HG03064 (cell line): Measurements from ENCODE around the gene PTCD1.
"Not testable (repeated sequence)": the region's sequence is repeated elsewhere in the genome, so short reads cannot be mapped to it uniquely, and the experiment has no call there.

Source experiments
- ATAC-seq: cut with Tn5 transposase; IDR thresholded peaks from one replicate; pipeline ENCODE4 v1.9.1; 2021; ENCODE audit warnings: low read depth; ENCODE audit not compliant: unreplicated experiment

PTCD1 gene

DNA sequence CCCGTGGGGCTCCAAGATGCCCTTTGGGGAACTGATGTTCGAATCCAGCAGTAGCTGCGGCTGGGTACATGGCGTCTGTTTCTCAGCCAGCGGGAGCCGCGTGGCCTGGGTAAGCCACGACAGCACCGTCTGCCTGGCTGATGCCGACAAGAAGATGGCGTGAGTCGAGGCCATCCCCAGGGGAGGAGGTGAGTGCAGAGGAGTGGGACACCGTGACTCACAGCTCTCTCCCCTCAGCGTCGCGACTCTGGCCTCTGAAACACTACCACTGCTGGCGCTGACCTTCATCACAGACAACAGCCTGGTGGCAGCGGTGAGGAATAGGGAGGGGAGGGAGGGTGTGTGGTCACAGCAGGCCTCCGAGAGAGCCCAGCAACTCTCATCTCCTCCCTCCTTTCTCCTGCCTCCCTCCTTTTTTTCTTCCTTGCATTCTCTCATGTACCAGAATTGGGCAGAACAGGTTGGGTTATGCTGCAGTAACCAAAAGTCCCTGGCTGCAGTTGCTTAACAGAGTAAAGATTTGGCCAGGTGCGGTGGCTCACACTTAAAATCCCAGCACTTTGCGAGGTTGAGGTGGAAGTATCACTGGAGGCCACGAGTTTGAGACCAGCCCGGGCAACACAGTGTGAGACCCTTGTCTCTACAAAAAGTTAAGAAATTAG is 47.5 kb downstream of the PTCD1 start:
- ATAC-seq, result no peak

DNA sequence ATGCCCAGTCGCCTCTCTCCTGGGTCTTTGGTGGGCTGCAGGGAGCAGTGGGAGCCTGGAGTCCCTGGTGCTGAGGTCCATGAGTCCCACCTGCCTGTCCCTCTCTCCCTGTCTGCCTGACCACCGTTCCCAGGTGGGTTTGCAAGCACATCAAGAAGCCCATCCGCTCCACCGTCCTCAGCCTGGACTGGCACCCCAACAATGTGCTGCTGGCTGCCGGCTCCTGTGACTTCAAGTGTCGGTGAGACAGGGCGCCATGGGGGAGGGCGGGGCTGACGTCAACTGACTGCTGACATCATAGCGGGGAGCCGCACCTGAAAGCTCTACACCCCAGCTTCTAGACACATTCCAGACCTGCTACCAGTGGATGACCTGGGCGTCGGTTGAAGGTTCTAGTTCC is 48.8 kb downstream of the PTCD1 start:
- ATAC-seq, result no peak

DNA sequence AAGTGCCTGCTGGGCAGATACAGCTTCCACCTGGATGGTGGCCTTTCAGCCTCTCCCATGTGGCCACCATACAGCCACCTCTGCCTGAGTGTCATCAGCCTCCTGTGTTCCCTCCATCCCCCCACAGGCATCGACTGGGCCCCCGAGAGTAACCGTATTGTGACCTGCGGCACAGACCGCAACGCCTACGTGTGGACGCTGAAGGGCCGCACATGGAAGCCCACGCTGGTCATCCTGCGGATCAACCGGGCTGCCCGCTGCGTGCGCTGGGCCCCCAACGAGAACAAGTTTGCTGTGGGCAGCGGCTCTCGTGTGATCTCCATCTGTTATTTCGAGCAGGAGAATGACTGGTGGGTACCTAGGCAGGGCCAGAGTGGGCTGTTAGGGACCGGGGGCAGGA is 50.7 kb downstream of the PTCD1 start:
- no peak for ATAC-seq

DNA sequence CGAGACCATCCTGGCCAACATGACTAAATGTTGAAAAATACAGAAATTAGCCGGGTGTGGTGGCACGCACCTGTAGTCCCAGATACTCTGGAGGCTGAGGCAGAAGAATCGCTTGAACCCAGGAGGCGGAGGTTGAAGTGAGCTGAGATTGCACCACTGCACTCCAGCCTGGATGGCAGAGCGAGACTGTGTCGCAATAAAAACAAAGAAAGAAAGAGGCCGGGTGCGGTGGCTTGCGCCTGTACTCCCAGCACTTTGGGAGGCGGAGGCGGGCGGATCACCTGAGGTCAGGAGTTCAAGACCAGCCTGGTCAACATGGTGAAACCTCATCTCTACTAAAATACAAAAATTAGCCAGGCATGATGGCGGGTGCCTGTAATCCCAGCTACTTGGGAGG is 51.4 kb downstream of the PTCD1 start:
- not testable (repeated sequence) for ATAC-seq

DNA sequence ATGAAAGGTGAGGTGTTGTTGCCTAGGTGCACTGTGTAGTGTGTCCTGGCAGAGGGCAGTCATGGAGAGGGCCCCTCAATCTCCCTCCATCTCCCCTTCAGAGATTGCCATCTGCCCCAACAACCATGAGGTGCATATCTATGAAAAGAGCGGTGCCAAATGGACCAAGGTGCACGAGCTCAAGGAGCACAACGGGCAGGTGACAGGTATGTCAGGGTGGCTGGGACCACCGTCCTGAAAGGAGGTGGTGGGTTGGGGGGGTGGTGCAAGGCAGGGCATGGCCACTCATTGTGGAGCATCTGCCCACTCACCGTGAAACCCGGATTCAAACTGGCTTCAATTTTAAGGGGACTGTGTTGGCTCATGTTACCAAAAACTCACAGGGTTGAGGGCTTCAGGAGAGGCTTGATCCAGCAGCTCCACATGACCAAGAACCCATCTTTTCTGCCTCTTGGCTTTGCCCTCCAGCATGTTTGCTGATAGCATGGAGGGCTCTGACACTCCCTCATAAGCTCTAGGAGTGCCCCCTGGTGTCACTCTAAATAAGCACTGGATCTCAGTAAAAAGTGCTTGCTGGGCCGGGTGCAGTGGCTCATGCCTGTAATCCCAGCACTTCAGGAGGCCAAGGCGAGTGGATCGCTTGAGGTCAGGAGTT is 51.9 kb downstream of the PTCD1 start:
- ATAC-seq, result no peak

DNA sequence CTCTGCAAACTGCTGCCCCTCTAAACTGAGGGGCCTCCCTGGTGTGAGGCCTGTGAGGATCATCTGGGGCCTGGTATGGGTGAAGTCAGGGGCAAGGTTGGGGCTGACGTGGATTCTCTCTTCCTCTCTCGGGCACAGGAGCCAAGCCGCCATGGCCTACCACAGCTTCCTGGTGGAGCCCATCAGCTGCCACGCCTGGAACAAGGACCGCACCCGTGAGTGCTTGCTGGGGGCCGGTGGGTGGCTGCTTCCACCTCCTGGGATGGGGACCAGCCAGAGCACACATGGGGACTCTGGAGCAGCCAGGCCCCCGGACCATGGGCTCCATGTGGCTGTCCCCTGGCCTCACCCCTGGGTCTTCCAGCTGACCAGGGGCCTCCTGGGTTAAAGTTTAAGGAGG is 53.0 kb downstream of the PTCD1 start:
- ATAC-seq, result no peak

DNA sequence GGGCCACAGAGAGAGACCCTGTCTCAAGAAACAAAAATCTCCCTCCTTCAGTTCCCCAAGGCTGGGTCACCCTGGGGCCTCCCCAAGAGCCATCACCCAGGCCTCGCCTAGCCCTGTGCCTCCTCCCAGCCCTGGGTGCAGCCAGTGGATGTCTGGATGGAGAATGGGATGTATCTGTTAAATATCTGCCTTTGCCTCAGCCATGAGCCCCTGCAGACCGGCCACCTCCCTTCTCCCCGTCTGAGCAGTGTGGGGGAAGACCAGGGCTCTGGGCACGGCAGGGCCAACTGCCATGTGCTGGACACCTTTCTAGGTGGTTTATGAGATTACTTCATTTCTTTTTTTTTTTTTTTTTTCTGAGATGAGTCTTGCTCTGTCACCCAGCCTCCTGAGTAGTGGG is 54.1 kb downstream of the PTCD1 start:
- no peak for ATAC-seq

DNA sequence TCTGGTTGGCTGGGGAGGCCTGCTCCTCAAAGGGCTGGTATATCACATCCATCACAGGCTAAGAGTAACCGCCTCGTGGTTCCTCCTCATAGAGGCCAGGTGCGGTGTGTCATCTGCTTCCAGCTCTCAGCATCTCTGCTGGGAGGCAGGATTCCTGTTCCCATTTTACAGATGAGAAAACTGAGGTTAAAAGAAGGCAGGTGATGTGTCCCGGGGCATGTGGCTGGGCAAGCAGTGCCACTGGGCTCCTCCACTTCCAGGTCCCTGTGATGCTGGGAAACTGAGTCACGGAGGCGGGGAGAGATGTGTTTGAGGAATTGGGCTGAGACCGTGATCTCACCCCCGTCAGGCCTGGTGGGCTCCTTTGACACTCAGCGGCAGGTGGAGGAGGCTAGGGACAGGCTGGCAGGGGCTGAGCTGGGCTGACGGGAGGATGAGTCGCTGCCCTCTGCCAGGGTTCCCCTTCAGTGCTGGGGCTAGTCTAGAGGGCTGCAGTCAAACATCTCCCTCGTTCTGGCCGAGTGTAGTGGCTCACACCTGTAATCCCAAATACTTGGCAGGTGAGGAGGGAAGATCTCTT is 54.7 kb downstream of the PTCD1 start:
- no peak for ATAC-seq

DNA sequence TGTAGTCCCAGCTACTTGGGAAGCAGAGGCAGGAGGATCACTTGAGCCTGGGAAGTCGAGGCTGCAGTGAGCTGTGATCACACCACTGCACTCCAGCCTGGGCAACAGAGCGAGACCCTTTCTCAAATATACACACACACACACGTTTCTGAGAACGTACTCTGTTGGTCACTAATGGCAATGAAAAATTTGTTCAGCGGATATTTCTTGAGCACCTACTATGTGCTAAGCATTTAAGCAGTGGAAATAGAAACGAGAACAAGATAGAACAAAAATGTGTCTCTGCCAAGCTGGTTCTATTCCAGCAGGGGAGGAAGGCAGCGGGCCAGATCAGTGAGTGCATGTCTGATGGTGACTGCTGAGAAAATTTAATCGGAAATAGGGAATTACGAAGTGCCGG is 55.4 kb downstream of the PTCD1 start:
- no peak for ATAC-seq

DNA sequence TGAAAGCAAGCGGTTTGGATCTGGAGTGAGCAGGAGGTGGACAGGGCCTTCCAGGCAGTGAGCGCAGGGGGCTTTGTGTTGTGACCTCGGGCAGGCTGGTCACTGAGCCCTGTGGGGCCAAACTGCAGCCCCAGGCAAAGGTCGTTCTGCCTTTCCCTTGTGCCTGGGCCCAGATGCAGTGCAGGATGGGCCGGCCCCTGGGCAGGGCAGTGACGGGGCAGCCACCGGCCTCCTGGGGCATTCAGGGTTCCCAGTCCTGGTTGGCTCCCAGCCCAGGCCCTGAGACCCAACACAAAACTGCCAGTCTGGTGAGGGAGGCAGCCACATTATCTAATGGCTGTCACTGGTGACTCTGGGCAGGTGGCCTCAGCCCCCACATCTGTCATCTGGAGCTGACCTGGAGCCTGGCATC is 56.9 kb downstream of the PTCD1 start:
- ATAC-seq, result no peak

DNA sequence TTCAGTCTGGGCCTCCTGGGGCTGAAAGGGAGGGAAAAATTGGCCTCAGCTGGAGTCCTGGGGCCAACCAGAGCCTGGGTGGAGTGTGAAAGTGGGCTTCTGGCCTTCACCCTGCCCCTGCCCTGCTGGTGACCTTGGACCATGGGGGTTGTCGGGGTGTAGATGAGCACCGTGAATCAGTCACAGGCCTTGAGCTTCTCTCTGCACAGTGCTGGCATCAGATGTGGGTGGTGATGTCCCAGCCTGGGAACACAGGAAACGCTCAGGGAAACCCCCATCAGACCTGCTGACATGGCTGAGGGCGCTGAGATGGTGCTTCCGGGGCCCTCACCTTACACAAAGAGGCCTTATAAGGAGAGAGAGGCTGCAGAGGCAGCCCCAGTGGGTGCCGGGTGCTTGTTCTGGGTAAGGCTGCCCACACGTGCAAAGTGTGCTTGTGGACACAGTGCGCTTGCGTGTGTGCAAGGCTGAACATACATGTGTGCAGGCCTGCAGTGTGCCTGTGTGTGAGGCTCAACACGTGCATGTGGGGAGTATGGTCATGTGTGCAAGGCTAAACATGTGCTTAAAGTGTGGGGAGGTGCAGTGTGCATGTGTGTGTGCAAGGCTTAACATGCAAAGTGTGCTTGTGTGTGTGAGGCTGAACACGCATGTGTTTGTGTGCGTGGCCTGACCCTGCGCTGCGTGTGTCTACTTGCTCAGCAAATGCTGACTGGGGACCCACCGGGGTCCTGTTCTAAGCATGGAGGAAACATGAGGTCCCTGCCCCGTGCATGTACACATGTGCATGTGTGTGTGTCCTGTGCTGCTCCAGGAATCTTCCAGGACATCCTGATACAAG is 57.6 kb downstream of the PTCD1 start:
- ATAC-seq, result peak; percentile 71

DNA sequence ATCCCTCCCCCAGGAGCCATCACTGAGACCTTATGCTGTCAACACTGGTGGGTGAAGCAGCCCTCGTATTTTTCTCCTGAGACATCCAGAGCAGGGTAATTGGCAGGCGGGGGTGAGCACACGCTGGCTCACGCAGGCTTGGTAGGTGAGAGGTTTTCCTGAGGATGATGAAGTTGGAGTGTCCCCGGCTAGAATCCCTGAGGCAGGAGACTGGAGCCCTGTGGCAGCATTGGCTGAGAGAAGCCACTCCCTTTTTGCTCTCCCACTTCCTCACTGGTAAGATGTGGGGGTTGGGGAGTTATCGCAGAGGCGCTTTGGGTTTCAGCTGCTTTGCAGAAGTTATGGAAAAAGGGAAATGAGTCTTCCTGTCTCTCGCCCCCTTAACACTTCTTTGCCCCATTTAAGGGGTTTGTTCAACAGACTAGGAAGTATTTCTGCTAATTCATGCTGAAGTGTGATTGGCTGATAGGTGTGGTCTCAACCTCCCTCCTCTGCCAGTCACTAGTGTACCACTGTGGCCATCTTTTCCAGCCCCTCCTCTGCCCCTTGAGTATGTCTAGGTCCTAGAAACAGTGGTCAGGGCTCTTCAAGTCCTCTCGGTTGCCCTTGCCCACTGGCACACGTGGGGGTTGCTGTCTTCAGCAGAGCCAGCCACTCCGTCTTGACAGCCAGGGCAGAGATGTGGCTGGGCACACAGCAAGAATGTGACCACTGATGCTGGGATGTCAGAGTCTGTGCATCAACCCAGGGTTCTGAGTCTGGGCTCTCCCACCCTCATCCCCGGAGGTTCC is 58.4 kb downstream of the PTCD1 start:
- ATAC-seq, result peak; percentile 34

DNA sequence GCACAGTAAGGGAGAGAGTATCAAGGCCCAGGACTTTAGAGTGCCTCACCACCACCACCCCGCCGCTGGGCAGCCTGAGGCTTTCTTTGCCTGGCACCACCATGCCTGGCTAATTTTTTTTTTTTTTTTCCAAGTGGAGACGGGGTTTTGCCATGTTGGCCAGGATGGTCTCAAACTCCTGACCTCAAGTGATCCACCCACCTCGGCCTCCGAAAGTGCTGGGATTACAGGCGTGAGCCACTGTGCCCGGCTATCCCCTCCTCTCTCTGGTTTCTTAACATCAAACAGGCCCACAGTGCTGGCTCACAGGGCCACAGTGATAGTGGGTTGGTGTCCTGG is 58.9 kb downstream of the PTCD1 start:
- not testable (repeated sequence) for ATAC-seq

DNA sequence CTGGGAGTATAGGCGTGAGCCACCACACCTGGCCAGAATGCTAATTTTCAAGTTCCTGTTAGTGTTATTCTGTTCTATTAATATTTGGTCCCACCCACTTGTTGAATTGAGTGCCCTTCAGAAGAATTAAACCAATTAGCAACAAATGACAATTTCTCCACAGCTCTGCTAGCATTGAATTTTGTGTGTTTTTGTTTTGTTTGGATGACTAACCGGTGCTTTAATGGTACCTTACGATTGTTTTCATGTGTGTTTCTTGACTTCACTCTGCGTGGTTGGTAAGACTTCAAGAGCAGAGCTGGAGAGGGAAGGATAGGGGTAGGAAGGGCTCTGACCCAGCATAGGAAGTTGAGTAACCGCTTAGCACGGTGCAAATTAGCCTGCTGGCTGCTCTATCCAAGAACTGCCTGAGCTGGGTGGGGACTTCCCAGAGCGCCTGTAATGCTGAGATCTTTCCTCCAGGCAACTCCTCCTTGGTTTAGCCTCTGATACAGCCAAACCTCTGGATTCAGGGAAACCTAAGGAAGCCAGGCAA is 59.5 kb downstream of the PTCD1 start:
- ATAC-seq, result no peak

DNA sequence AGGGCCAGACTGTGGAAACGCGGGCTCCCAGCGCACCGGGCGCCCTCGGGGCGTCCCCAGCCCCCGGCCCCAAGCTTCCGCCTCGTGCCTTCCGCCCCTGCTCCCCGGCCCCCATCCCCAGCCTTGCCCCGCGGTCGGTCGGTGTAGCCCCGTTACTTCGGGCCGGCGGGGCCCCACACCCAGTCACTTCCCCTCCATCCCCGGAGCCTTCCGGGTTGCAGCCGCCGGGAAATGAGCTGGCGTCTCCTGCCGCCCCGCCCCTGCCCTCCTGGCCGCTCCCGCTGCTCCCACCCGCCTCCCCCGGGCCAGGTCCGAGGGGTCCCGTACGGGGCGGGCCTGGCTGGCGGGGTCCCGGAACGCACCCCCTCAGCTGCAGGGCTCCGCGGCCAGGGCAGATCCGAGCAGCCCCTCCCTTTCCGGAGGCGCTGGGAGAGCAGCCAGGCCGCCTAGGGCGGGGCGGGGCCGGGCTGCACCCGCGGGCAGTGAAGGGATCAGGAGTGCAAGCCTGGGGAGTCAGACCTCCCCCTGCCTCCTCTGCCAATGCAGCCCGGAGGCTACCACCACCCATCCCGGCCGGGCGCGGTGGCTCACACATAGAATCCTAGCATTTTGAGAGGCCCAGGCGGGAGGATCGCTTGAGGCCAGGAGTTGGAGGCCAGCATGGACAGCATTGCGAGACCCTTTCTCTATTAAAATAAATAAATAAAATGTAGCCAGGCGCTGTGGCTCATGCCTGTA is 63.4 kb downstream of the PTCD1 start:
- peak; percentile 45 for ATAC-seq

DNA sequence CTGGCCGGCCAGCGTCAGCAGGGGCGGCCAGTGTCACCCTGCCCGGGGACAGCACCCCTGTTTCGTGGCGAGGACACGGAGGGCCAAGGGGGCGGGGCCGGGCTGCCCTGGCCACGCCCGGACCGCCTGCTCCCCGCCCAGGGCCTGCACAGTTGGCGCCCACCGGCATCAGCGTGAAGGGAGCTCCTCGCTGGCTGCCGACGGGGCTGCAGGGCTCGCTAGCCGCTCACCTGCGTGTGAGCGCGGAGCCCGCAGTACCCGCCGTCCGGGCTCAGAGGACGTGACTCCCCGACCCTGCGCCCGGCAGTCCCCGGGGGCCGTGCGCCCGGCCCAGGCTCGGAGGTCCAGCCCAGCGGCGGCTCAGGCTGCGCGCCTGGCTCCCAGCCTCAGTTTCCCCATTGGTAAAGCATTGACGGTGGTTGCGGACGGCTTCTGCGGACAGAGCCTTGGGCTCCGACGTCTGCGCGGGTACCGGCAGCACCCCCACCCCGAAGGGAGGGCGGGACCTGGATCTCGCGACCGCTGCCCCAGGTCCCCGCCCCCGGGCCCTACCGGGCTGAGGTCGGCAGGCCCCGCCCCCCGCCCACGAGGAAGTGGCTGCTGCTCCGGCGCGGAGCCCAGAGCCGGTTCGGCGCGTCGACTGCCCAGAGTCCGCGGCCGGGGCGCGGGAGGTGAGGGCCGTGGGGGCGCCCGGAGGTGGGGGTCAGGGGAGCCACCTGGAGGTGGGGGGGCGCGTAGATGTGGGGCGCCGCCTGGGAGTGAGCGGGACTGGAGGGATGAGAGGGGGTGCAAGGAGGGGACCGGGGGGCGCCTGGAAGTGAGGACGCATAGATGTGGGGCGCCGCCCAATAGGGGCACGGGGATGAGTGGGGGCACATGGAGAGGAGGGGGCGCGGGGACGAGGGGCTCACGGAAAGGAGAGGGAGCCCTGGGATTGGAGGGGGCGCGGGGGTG is 64.2 kb downstream of the PTCD1 start, which contains the start of gene ARPC1B:
ARPC1B (plus strand) TSS at position 620 of the 954 bp plus-strand sequence. CDS start 10,985 bp downstream, outside the sequence.
- ATAC-seq, result peak; percentile 52

DNA sequence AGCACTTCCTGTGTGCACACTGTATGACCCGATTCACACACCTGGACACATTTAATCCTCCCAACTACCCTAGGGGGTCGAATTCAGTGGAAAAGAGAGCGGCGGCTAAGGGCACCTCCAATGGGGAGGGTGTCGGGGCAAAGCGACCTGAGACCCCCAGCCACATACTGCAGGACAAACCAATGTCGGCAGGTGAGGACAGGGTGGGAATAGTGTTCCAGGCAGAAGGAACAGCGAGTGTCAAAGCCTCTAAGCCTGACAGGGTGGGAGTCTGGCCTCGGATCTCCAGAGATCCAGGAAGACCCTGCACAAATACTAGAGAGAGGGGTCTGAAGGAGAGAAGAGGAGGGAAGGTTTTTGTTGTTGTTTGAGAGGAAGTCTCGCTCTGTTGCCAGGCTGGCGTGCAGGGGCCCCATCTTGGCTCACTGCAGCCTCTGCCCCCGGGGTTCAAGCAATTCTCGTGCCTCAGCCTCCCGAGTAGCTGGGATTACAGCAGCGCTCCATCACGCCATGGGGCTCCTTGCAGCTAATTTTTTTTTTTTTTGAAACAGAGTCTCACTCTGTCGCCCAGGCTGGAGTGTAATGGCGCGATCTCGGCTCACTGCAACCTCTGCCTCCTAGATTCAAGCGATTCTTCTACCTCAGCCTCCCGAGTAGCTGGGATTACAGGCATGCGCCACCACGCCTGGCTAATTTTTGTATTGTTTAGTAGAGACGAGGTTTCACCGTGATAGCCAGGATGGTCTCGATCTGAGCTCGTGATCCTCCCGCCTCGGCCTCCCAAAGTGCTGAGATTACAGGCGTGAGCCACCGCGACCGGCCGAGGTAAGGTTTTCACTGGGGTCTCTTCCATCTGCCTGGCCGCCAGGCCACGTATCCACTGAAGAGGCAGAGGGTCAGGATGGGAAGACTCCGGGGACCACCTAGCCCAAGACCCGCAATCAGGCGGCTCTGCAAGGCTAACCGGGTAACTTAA is 65.2 kb downstream of the PTCD1 start:
- no peak for ATAC-seq
